GM19463 (cell line): ENCODE measurements around the gene MYH7B.

Source experiments
- ATAC-seq: cut with Tn5 transposase; IDR thresholded peaks from one replicate; pipeline ENCODE4 v1.9.1; 2021; ENCODE audit warnings: mild to moderate bottlenecking, moderate library complexity; ENCODE audit not compliant: unreplicated experiment

Gene MYH7B

DNA sequence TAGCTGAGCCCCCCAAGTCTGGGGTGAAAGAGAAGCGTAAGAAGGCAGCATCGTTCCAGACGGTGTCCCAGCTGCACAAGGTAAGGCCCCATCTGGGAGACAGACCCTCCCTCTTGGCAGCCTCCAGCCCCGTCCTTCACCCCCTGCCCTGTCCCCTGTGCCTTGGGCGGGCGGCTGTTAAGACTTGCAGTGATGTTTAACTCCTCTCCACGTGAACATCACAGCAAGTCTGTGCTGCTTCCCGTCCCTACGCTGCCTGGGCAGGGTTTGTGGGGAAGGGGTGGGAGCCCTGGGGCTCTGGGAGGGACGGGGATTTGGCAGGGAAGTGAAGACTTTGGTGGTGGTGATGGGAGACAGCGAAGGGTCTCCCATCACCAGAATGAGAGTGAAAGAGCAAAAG, 34.6 kb downstream of the MYH7B start:
- ATAC-seq: no peak

DNA sequence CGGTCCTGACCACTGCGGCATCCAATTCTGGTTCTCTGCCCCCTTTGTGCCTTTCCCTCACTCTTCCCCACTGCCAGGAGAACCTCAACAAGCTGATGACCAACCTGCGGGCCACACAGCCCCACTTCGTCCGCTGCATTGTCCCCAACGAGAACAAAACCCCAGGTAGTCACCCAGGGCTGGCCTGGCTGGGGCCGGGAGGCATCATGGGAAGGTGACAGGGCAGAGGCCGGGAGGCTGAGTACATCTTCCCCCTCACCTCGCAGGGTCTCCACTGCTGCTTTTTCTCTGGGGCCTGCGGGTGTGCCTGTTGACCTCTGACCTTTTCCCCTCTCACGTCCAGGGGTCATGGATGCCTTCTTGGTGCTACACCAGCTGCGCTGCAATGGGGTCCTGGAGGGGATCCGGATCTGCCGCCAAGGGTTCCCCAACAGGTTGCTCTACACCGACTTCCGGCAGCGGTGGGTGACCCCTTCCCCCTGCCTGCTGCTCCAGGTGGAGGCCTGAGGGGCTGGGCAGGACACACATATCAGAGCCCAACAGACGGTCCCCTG, 35.1 kb downstream of the MYH7B start:
- no peak for ATAC-seq

GRCh38 chr20:34992751-34993417, 37.2 kb downstream of the MYH7B start:
- ATAC-seq: no peak

- ATAC-seq: no peak
Measured at GRCh38 chr20:34993941-34994508, 38.4 kb downstream of the MYH7B start.

GRCh38 chr20:34994509-34995131, 39.0 kb downstream of the MYH7B start:
- ATAC-seq: no peak

DNA sequence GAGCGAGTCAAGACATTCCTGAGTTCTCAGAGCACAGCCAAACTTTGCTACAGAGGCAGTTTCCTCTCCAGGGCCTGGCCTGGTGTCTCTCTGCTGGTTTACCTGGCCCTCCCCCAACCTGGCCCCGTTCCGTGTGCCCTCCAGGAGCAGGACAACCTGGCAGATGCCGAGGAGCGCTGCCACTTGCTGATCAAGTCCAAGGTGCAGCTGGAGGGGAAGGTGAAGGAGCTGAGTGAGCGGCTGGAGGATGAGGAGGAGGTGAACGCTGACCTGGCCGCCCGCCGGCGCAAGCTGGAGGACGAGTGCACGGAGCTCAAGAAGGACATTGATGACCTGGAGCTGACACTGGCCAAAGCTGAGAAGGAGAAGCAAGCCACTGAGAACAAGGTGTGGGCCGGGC, 39.5 kb downstream of the MYH7B start:
- no peak for ATAC-seq

- ATAC-seq: no peak
Measured at GRCh38 chr20:34995696-34996095, 40.0 kb downstream of the MYH7B start.

DNA sequence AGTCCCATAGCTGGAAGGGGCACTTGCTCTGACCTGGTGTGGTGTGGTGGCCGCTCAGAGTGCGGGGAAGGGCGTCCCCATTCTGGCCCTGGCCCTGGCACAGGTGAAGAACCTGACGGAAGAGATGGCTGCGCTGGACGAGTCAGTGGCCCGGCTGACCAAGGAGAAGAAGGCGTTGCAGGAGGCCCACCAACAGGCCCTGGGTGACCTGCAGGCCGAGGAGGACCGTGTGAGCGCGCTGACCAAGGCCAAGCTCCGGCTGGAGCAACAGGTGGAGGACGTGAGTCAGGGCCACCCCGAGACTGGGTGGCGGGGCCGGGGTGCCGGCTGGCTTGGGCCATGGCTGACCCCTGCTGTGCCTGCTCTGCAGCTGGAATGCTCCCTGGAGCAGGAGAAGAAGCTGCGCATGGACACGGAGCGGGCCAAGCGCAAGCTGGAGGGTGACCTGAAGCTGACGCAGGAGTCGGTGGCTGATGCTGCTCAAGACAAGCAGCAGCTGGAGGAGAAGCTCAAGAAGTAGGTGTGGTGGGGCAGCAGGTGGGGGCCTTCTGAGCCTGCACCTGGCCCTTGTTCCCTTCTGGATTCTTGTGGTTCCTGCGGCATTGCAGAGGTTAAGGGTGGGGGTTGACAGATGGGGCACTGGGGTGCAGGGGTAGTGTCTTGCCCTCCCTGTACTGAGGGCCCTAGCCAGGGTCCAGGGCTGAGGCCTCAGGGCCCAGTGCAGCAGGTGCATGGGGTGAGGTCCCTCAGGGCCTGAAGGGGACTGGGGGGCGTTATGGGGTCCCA, 40.8 kb downstream of the MYH7B start:
- ATAC-seq: no peak

GRCh38 chr20:34997131-34997561, 41.5 kb downstream of the MYH7B start:
- no peak for ATAC-seq

DNA sequence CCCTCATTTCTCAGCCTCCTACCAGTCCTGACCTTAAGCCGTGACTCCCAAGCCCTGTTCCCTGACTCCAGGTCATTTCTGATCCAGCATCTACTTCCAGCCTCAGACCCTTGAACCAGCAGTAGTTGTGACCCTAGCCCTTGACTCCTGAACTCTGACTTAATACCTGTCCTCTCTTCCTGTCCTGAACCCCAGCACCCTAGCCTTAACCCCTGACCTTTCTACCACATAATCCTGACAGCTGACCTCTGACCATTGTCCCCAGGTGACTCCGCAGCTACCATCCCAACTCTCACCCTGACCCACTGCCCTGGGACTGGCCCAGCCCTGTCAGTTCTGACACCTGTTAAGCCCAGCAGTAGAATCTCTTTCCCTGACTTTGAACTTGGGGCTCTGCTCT, 42.1 kb downstream of the MYH7B start:
- no peak for ATAC-seq

GRCh38 chr20:34998331-34998950, 42.8 kb downstream of the MYH7B start:
- ATAC-seq: no peak

GRCh38 chr20:34999021-34999451, 43.4 kb downstream of the MYH7B start:
- ATAC-seq: no peak

DNA sequence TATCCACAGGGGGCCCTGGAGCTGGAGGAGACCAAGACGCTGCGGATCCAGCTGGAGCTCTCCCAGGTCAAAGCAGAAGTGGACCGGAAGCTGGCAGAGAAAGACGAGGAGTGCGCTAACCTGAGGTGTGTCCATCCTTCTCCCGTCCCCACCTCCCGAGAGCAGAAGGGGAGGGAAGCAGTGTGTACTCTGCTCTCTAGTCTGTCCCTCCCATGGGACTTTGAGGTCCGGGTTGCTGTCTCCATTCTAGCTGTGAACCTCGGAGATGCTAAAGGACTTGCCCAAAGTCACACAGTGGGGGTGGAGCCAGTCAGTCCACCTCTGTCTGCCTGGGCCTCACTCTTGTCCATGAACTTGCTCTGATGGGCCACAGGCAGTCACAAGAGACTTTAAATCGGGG, 44.1 kb downstream of the MYH7B start:
- ATAC-seq: no peak

GRCh38 chr20:35000311-35000921, 44.7 kb downstream of the MYH7B start:
- ATAC-seq: no peak

DNA sequence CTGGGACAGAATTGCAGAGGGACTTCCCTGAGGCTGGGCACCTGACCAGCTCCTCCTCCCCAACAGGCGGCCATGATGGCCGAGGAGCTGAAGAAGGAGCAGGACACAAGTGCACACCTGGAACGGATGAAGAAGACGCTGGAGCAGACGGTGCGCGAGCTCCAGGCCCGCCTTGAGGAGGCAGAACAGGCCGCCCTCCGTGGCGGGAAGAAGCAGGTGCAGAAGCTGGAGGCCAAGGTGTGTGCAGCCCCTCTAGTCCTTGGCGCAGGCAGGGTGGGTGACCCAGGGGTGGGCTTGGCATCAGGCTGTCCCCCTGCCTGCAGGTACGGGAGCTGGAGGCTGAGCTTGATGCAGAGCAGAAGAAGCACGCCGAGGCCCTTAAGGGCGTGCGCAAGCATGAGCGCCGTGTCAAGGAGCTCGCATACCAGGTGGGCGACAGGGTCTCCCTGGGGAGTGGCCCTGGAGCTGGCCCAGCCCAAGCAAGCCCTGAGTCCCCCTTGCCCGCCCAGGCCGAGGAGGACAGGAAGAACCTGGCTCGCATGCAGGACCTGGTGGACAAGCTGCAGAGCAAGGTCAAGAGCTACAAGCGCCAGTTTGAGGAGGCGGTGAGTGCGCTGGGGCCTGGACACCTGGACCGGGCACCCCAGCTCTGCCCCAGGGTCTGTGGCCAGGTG, 45.4 kb downstream of the MYH7B start:
- no peak for ATAC-seq

GRCh38 chr20:35001596-35002362, 46.1 kb downstream of the MYH7B start:
- no peak for ATAC-seq

- no peak for ATAC-seq
Measured at GRCh38 chr20:35002426-35003210, 47.0 kb downstream of the MYH7B start.
